ENCODE results near the gene KRT32. TPM values are rescaled to one million over a fixed set of nuclear protein-coding genes. Genes with fewer than 3 reads are reported as not detected.

The KRT32 gene
- total RNA-seq, 1 donor from 2014 or later = not detected

GRCh38 chr17:41415833-41416335 lies 51.3 kb downstream of the KRT32 start:
- no peak for DNase-seq (ENCODE audit: extremely low spot score in 2 of 2)
- TF ChIP-seq CTCF (IDR thresholded peaks at IDR 0.05) = no peak
- TF ChIP-seq POLR2A (IDR thresholded peaks at IDR 0.05) = no peak
- peak; percentile 17 to 27 for TF ChIP-seq POLR2AphosphoS5 (IDR thresholded peaks at IDR 0.05; ENCODE audit: insufficient read depth in 1 of 2, low read depth in 1 of 2)
- Histone ChIP-seq H3K27ac (peak overlapping the region; percentile 68), H3K27me3 (no peaks in the 10 kb centered on the region), H3K36me3 (no peaks in the 10 kb centered on the region), H3K4me3 (no peak overlapping the region), H3K9me3 (no peaks in the 10 kb centered on the region), H3K4me1 (peaks cover 61% of the 10 kb centered on the region)
- intact Hi-C loops (cut with DNase I) = no loop called here

GRCh38 chr17:41415411-41415810 lies 51.8 kb downstream of the KRT32 start:
- H3K27ac ChIP-seq = peak overlapping the region; percentile 68
- H3K4me1 ChIP-seq = peaks cover 56% of the 10 kb centered on the region
- no peaks in the 10 kb centered on the region for H3K27me3 ChIP-seq
- H3K36me3 ChIP-seq = no peaks in the 10 kb centered on the region
- DNase-seq (ENCODE audit: extremely low spot score in 2 of 2) = no peak
- no peak overlapping the region for H3K4me3 ChIP-seq
- intact Hi-C loops (cut with DNase I) = no loop called here
- H3K9me3 ChIP-seq = no peaks in the 10 kb centered on the region
- TF ChIP-seq CTCF (IDR thresholded peaks at IDR 0.05) = no peak
- no peak for TF ChIP-seq POLR2A (IDR thresholded peaks at IDR 0.05)
- no peak for TF ChIP-seq POLR2AphosphoS5 (IDR thresholded peaks at IDR 0.05; ENCODE audit: insufficient read depth in 1 of 2, low read depth in 1 of 2)

DNA sequence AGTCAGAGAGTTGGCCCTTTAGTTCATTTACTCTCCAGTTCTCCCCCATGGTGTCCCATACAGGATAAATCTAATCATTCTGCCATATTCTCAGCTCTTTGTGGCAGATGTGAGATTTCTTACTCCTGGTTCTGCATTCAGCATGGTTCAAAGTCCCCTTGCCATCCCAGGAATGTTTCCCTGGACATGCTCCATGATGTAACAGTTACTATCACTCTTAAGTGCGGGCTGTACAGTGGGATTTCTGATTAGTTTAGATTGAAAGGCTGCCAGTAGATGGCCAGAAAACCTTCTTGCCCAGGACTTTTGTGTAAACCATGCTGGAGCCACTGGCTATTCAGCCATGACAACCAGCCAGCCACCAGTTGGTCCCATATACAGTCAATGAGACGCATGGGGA lies 53.2 kb downstream of the KRT32 start:
- Histone ChIP-seq H3K4me1 (peaks cover 43% of the 10 kb centered on the region), H3K27ac (peak overlapping the region; percentile 68), H3K4me3 (no peak overlapping the region), H3K27me3 (no peaks in the 10 kb centered on the region), H3K36me3 (no peaks in the 10 kb centered on the region), H3K9me3 (no peaks in the 10 kb centered on the region)
- TF ChIP-seq CTCF (IDR thresholded peaks at IDR 0.05) = no peak
- no peak for TF ChIP-seq POLR2AphosphoS5 (IDR thresholded peaks at IDR 0.05; ENCODE audit: insufficient read depth in 1 of 2, low read depth in 1 of 2)
- no peak for TF ChIP-seq POLR2A (IDR thresholded peaks at IDR 0.05)
- intact Hi-C loops (cut with DNase I) = no loop called here
- no peak for DNase-seq (ENCODE audit: extremely low spot score in 2 of 2)

GRCh38 chr17:41413353-41413957 lies 53.7 kb downstream of the KRT32 start:
- no peak overlapping the region for H3K4me3 ChIP-seq
- H3K9me3 ChIP-seq = no peaks in the 10 kb centered on the region
- H3K27ac ChIP-seq = no peak overlapping the region
- intact Hi-C loops (cut with DNase I) = no loop called here
- no peaks in the 10 kb centered on the region for H3K27me3 ChIP-seq
- TF ChIP-seq CTCF (IDR thresholded peaks at IDR 0.05) (no peak), POLR2A (IDR thresholded peaks at IDR 0.05) (no peak), POLR2AphosphoS5 (IDR thresholded peaks at IDR 0.05; ENCODE audit: insufficient read depth in 1 of 2, low read depth in 1 of 2) (no peak)
- no peak for DNase-seq (ENCODE audit: extremely low spot score in 2 of 2)
- H3K36me3 ChIP-seq = no peaks in the 10 kb centered on the region
- H3K4me1 ChIP-seq = peaks cover 37% of the 10 kb centered on the region

GRCh38 chr17:41411072-41411840 lies 55.9 kb downstream of the KRT32 start:
- no peaks in the 10 kb centered on the region for H3K9me3 ChIP-seq
- no peak overlapping the region for H3K27ac ChIP-seq
- H3K36me3 ChIP-seq = no peaks in the 10 kb centered on the region
- TF ChIP-seq POLR2A (IDR thresholded peaks at IDR 0.05) = no peak
- TF ChIP-seq POLR2AphosphoS5 (IDR thresholded peaks at IDR 0.05; ENCODE audit: insufficient read depth in 1 of 2, low read depth in 1 of 2) = no peak
- H3K4me3 ChIP-seq = no peak overlapping the region
- peaks cover 15% of the 10 kb centered on the region for H3K4me1 ChIP-seq
- DNase-seq (ENCODE audit: extremely low spot score in 2 of 2) = no peak
- intact Hi-C loops (cut with DNase I) = no loop called here
- no peaks in the 10 kb centered on the region for H3K27me3 ChIP-seq

Small RNA genes lying within 50 kb of the gene (microRNA-seq; reads per million reads assigned to microRNA genes)
- gene MIR6510 (ENCODE audit: borderline number of aligned reads, borderline replicate concordance) = 203 reads per million, percentile 60 among the genes with 10 or more reads in this experiment

Small RNA genes lying within 50 kb of the gene (small RNA-seq; reads per million reads assigned to genes)
- gene RNU2-32P = not detected

Other genes with a start within 250 kb of the KRT32 start
- not detected for gene KRTAP9-2, start 240.7 kb downstream of the KRT32 start, total RNA-seq
- gene KRTAP9-3, start 234.9 kb downstream of the KRT32 start, total RNA-seq = not detected
- not detected for gene KRTAP9-8, start 229.4 kb downstream of the KRT32 start, total RNA-seq
- gene KRTAP9-4, start 217.7 kb downstream of the KRT32 start, total RNA-seq = not detected
- not detected for gene KRTAP9-9, start 212.0 kb downstream of the KRT32 start, total RNA-seq
- gene KRTAP9-6, start 202.0 kb downstream of the KRT32 start, total RNA-seq = not detected
- gene KRTAP9-7, start 191.7 kb downstream of the KRT32 start, total RNA-seq = not detected
- gene KRTAP29-1, start 164.5 kb downstream of the KRT32 start, total RNA-seq = not detected
- not detected for gene KRTAP16-1, start 158.1 kb downstream of the KRT32 start, total RNA-seq
- gene KRTAP17-1, start 151.7 kb downstream of the KRT32 start, total RNA-seq = not detected
- gene KRT33A, start 116.6 kb downstream of the KRT32 start, total RNA-seq = 1.5 TPM
- not detected for gene KRT33B, start 97.6 kb downstream of the KRT32 start, total RNA-seq
- gene KRT34, start 85.1 kb downstream of the KRT32 start, total RNA-seq = 0.74 TPM
- not detected for gene KRT31, start 69.8 kb downstream of the KRT32 start, total RNA-seq
- gene KRT37, start 42.8 kb downstream of the KRT32 start, total RNA-seq = not detected
- gene KRT38, start 26.4 kb downstream of the KRT32 start, total RNA-seq = not detected
- gene KRT35, start 13.8 kb upstream of the KRT32 start, total RNA-seq = not detected
- gene KRT36, start 22.5 kb upstream of the KRT32 start, total RNA-seq = not detected
- gene KRT13, start 38.2 kb upstream of the KRT32 start, total RNA-seq = 10,968 TPM
- 931 TPM for gene KRT15, start 51.5 kb upstream of the KRT32 start, total RNA-seq
- gene KRT19, start 60.9 kb upstream of the KRT32 start, total RNA-seq = 198 TPM
- gene KRT9, start 104.7 kb upstream of the KRT32 start, total RNA-seq = not detected
- 1,546 TPM for gene KRT14, start 119.5 kb upstream of the KRT32 start, total RNA-seq
- gene KRT16, start 145.4 kb upstream of the KRT32 start, total RNA-seq = 872 TPM
- gene KRT17, start 157.2 kb upstream of the KRT32 start, total RNA-seq = 165 TPM
- gene EIF1, start 221.5 kb upstream of the KRT32 start, total RNA-seq = 204 TPM
- not detected for gene GAST, start 244.9 kb upstream of the KRT32 start, total RNA-seq

Measured in vagina (tissue), 2 donors.